ENCODE data around the gene C17orf107.
A peak's percentile ranks its signal among the peaks of the same experiment; 100 is the strongest.
"Not testable (repeated sequence)": the region's sequence is repeated elsewhere in the genome, so short reads cannot be mapped to it uniquely, and the experiment has no call there.

The C17orf107 gene

DNA sequence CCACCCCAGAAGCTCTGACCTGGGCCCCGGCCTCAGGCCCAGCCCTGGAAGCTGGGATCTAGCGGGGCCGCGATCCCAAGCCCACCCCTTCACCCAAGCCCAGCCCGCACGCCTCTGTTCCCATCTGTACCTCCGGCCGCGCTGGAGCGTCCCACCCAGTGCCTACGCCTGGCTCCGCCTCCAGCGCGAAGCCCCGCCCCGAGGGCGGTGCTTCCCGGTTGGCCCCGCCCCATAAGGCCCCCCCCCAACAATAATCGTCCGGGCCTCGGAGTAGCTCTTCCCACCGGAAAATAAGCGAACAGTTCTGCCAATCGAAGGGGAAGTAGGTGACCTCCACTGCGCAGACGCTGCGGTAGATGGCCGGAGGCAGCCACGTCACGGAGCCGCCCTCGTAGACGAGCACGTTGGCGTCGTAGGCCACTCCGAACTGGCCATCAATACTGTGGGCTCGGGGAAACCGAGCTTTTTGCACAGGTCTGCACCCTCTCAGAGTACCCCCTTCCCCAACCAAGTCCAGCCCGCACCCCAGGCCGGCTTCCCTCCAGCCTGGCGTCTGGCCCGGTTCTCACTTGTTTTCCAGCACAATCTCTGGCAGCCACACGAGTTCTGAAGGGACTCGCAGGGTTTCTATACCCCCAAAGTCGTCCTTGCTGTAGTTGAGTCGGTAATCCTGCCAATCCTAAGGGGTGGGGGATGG is 2.5 kb downstream of the C17orf107 start:
- DNase-seq, result no peak

DNA sequence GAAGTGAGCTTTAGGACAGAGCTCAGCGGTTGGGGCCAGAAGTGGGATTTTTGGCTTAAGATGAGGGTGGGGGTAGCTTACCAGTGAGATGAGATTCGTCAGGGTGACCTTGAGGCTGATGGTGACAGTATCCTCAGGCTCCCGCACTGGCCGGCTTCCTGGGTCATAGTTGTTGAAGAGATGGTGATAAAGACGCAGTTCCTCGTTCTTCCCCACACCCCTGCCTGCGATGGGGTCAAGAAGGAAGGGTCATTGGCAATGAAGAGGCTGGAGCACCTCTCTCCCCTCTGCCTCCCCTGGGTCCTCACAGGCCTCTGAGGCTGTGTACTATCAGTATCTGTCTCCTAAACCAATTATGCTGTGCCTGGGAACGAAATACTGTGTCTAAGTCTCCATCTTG is 3.2 kb downstream of the C17orf107 start:
- no peak for DNase-seq

DNA sequence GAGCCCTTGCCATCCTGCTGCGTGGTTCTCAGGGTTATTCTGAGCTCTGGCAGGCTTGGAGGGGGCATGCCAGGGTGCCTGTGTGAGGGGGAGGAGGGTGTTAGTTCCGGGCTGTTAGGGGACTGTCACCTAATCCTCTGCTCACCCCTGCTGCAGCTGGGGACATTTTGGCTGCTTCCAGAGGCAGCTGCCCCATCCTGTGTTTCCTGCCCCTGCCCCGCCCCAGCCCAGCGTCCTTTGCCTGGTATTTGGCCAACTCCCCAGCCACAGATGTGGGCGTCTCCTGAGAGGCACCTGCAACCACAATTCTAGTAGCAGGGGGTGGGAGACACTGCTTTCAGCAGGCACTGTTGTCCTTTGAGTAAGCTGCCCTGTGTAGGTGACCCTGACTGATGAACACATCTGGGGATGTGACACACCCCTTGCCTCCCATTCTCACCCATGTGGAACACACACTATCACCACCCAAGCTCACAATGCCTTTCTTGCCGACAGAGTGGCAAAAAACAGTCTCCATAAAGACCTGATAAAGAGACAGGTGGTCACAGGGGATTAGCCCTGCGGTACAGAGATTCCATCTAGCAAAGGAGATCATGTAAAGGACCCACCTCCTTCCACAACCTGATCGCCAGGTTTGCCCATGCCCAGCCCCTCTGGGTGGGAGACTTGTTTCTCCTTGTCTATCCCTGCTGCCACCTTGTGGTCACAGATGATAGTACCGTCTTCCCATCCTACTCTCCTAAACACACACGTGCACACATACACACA is 3.9 kb downstream of the C17orf107 start, which contains the start of gene CHRNE:
Gene CHRNE (minus strand): TSS at position 48 of the 768 bp plus-strand sequence. CDS start 35 bp downstream, at position 13.
- peak; percentile 70 for DNase-seq

DNA sequence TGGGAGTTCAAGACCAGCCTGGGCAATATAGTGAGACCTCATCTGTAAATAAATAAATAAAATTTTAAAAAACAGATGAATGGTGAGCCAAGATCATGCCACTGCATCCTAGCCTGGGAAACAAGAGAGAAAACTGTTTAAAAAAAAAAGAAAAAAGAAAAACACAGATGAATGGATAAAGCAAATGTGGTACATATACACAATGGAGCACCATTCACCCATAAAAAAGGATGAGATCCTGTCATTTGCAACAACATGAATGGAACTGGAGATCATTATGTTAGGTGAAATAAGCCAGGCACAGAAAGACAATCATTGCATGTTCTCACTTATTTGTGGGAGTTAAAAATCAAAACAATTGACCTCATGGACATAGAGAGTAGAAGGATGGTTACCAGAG is 7.3 kb downstream of the C17orf107 start:
- DNase-seq, result not testable (repeated sequence)

DNA sequence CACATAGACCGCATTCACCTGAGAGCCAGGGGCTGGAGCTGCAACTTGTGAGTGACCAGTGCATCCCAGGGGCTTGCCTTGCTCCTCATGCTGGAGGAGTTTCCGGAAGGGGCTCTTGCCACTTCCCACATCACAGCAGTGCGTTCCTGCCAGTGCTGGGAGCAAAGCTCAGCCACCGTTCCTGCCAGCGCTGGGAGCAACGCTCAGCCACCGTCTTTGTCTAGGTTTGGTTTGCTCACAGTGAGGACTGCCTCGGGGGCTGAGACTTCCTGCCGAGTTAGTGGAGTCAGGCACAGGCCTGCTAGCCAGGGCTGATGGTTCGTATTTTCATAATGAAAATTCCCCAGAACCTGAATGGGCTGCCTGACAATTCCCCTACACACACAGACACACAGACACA is 9.0 kb downstream of the C17orf107 start:
- DNase-seq, result no peak

DNA sequence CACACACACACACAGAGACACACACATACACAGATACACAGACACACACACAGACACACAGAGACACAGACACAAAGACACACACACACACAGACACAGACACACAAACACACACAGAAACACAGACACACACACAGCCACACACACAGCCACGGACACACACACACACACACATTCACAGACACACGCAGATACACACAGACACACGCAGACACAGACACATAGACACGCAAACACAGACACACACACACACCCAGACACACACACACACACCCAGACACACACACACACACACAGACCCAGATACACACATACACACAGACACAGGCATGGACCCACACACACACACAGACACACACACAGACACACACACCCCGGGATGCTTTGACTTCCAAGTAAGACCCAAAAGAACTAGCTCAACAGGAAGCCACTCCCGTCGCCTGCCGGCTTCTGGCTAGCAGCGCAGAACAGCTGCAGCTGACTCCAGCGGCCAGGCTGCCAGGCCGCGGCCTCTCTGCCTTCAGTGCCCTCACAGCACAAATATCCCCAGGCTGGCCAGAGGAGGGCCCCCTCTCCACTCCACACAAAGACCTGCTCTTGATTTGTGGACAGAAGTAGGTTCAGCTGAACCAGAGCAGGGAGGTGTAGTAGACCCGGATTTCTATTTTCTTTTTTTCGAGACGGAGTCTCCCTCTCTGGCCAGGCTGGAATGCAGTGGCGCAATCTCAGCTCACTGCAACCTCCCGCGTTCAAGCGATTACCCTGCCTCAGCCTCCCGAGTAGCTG is 9.6 kb downstream of the C17orf107 start:
- DNase-seq, result peak; percentile 46

DNA sequence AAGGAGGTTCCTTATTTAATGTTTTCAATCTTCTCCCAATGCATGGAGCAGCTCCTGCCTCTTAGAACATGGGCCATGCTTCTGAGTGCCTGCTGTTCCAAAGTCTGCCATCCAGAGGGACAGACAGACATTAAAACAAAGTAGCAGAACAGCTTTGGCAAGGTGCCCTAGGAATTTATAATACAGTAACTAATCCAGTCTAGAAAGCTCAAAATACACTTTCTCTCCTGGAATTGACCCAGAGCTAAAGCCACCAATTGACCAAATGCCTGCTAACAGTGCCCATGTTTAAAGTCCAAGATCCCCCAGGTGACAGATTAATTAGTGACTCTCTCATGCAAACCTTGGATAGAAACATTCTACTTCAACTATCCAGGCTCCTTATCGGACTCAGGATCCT is 14.7 kb downstream of the C17orf107 start:
- no peak for DNase-seq

DNA sequence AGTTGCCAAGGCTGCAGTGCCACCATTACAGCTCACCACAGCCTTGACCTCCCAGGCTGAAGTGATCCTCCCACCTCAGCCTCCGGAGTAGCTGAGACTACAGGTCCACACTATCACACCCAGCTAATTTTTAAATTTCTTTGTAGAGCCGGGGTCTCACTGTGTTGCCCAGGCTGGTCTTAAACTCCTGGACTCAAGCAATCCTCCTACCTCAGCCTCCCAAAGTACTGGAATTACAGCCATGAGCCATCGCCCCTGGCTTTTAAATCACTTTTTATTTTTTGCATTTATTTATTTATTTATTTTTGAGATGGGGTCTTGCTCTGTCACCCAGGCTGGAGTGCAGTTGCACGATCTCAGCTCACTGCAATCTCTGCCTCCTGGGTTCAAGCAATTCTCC is 15.2 kb downstream of the C17orf107 start:
- not testable (repeated sequence) for DNase-seq

DNA sequence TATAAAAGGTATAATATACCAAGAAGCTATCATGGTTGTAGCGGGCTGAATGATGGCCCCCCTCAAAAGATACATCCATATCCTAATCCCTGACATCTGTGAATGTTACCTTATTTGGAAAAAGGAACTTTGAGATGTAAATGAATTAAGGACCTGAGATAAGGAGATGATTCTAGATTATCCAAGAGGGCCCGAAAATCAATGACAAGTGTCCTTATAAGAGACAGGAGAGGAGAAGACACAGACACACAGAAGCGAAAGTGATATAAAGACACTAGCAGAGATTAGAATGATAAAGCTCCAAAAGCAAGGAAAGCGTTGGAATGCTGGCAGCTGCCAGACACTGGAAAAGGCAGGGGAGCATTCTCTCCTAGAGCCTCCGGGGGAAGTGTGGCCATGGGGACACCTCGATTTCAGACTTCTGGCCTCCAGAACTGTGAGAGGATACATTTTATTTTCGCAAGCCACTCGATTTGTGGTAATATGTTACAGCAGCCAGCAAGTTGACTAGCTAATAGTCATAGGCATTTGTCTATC is 20.2 kb downstream of the C17orf107 start:
- no peak for DNase-seq

DNA sequence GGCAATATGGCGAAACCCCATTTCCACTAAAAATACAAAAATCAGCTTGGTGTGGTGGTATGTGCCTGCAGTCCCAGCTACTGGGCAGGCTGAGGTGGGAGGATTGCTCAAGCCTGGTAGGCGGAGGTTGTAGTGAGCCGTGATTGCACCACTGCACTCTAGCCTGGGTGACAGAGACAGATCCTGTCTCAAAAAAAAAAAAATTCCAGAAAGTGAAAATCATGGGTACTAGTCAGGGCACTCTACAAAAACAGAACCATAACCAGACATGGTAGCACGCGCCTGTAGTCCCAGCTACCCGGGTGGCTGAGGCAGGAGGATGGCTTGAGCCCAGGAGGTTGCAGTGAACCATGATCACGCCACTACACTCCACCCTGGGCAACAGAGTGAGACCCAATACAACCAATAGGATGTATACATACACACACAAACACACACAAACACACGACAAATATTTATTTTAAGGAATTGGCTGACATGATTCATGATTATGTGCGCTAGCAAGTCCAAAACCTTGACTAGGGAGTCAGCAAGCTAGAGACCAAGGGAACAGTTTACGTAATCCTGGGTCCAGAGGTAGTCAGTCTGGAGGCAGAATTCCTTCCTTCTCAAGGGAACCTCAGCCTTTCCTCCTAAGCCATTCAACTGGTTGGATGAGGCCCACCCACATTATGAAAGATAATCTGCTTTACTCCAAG is 21.2 kb downstream of the C17orf107 start:
- DNase-seq, result no peak

DNA sequence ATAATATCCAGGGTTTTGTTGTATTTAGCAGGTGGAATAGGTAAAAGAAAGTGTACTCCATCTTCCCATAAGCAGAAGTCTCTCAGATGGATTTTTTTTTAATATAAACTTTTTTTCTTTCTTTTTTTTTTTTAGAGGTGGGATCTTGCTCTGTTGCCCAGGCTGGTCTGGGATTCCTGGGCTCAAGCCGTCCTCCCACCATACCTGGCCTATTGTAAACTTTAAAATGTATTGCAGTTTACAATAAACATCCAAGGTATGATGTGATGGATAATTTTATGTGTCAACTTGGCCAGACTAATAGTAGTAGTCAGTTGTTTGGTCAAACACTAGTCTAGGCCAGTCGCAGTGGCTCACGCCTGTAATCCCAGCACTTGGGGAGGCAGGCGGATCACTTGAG is 22.0 kb downstream of the C17orf107 start:
- no peak for DNase-seq

DNA sequence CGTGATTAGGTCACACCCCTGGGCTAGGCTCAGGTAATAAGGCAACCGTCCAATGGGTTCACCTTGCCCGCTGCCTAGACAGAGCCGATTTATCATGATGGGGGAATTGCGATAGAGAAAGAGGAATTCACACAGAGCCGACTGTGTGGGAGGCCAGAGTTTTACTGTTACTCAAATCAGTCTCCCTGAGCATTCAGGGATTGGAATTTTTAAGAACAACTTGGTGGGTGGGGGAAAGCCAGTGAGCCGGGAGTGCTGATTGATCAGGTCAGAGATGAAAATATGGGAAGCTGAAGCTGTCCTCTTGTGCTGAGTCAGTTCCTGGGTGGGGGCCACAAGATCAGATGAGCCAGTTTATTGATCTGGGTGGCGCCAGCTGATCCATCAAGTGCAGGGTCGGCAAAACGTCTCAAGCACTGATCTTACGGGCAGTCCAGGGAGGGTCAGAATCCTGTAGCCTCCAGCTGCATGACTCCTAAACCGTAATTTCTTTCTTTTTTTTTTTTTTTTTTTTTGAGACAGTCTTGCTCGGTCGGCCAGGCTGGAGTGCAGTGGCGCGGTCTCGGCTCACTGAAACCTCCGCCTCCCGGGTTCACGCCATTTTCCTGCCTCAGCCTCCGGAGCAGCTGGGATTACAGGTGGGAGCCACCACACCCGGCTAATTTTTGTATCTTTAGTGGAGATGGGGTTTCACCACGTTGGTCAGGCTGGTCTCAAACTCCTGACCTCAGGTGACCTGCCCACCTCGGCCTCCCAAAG is 27.4 kb downstream of the C17orf107 start:
- DNase-seq, result not testable (repeated sequence)

DNA sequence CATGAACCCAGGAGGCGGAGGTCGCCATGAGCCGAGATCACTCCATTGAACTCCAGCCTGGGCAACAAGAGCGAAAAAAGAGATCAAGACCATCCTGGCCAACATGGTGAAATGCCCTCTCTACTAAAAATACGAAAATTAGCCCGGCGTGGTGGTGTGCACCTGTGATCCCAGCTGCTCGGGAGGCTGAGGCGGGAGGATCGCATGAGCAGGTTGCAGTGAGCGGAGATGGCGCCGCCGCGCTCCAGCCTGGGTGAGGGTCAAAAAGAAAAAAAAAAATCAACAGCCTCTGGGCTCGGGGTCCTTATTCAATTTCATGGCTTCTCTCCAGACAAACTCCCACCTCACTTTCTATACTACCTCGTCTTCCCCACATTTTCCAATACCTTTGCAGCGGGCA is 29.5 kb downstream of the C17orf107 start:
- DNase-seq, result no peak

DNA sequence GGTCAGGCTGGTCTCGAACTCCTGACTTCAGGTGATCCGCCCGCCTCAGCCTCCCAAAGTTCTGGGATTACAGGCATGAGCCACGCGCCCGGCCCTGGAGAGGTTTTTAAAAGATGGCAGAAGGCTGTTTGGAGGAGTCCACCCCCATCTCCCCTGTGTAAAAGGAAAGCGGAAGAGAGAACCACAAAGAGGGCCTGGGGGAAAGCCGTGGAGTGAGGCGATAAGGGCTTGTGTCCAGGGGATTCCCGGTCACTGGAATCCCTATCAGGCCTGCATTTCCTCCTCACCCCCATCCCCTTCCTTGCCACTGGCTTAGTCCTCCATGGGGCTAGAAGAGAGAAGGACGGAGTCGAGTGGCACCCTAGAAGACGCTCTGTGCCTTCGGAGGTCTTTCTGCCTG is 32.6 kb downstream of the C17orf107 start, which contains the start of gene GP1BA:
Gene GP1BA (plus strand): TSS at position 315 of the 400 bp plus-strand sequence. CDS start 328 bp downstream, outside the sequence.
- no peak for DNase-seq

DNA sequence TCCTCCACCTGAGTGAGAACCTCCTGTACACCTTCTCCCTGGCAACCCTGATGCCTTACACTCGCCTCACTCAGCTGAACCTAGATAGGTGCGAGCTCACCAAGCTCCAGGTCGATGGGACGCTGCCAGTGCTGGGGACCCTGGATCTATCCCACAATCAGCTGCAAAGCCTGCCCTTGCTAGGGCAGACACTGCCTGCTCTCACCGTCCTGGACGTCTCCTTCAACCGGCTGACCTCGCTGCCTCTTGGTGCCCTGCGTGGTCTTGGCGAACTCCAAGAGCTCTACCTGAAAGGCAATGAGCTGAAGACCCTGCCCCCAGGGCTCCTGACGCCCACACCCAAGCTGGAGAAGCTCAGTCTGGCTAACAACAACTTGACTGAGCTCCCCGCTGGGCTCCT is 33.4 kb downstream of the C17orf107 start:
- no peak for DNase-seq

DNA sequence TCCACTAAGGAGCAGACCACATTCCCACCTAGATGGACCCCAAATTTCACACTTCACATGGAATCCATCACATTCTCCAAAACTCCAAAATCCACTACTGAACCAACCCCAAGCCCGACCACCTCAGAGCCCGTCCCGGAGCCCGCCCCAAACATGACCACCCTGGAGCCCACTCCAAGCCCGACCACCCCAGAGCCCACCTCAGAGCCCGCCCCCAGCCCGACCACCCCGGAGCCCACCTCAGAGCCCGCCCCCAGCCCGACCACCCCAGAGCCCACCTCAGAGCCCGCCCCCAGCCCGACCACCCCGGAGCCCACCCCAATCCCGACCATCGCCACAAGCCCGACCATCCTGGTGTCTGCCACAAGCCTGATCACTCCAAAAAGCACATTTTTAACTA is 34.3 kb downstream of the C17orf107 start:
- no peak for DNase-seq

DNA sequence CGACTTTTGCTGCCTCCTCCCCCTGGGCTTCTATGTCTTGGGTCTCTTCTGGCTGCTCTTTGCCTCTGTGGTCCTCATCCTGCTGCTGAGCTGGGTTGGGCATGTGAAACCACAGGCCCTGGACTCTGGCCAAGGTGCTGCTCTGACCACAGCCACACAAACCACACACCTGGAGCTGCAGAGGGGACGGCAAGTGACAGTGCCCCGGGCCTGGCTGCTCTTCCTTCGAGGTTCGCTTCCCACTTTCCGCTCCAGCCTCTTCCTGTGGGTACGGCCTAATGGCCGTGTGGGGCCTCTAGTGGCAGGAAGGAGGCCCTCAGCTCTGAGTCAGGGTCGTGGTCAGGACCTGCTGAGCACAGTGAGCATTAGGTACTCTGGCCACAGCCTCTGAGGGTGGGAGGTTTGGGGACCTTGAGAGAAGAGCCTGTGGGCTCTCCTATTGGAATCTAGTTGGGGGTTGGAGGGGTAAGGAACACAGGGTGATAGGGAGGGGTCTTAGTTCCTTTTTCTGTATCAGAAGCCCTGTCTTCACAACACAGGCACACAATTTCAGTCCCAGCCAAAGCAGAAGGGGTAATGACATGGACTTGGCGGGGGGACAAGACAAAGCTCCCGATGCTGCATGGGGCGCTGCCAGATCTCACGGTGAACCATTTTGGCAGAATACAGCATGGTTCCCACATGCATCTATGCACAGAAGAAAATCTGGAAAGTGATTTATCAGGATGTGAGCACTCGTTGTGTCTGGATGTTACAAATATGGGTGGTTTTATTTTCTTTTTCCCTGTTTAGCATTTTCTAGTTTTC is 35.0 kb downstream of the C17orf107 start:
- no peak for DNase-seq

DNA sequence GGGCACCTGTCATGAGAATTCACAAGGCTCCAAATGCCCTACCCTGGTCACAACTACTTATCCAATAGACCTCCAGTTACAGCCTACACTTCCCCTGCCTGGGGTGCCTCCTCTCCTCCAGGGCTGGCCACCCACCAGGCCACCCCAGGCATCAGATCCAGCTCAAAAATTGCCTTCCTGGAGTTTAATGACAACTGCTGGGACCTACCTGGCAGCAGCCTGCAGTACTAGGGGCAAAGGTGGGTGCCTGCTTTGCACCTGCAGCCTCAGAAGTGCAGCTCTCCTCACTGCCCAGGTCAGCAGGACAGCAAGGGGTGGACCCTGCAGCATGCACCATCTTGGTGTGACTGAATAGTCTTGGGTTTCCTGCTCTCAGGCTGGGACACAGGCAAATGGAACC is 36.3 kb downstream of the C17orf107 start:
- no peak for DNase-seq

DNA sequence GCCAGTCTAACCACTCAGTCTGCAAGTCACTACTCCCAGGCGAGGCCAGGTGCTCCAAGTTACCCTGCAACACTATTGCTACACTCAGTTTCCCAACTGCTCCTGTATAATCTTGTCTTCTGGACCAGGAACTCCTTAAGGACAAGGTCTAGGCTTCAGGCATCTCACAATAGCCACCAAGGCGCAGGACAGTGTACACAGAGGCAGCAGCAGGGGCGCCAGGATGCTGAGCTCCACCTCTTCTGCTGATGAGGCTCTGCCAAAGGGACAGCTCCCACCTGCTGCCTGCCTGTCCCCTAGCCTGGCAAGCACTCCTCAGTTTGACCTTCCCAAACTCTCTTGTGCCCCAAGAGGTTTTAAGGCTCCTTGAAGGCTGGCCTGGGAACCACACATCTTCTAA is 37.1 kb downstream of the C17orf107 start:
- DNase-seq, result no peak

DNA sequence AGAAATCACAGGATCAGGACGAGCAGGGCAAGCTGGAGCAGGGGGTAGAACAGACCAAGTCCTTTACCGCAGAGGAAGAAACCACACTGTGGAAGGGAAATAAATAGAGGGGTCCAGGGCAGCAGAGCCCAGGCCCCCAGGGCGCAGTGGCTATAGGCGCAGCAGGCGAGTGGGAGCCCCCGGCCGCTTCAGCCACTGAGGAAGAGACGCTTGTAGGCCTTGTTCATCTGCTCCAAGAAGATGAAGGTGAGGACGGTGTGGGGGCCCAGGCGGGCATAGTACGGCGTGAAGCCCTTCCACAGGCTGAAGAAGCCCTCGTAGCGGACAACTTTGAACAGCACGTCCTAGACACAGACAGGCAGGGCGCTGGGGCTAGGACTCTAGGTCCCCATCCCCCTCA is 38.2 kb downstream of the C17orf107 start:
- DNase-seq, result no peak

DNA sequence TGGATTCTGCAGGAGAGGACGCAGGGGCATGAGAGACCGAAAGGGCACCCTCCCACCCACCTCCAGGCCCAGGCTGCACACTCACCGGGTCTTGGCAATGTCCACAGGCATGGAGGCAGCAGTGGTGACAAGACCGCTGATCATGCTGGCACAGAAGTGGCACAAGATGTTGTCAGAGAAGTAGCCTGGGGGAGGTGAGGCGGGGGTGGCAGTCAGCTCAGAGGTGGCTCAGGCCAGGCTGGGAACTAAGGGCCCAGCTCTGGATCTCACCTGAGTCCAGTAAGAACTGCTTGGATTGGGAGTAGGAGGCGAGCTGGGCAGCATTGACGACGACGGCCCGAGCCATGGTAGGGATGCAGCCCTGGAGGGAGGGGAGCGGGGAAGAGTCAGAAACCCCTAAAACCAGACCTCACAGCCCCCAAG is 38.7 kb downstream of the C17orf107 start:
- no peak for DNase-seq
